Measurements from ENCODE around the gene THSD7B.
"Not testable (repeated sequence)": the region's sequence is repeated elsewhere in the genome, so short reads cannot be mapped to it uniquely, and the experiment has no call there.

THSD7B gene

DNA sequence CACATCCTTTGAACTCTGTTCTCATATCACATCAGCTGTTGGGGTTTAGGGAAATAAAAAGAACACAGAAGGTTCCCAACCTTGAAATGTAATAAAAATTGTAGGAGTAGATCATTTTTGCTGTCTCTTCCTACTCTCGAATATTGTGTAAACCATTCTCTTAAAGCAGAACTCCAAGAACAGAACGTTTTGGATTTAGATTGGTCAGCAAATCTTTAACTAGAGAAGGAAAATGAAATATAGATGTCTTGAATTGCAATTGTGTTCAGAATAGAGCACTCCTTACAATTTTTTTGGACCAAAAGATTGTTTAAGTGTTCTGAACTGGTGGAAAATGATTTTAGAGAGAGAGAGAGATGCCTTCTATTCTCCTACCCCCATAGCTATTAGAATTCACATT is 23.9 kb upstream of the THSD7B start:
- DNase-seq (ENCODE audit: low spot score) = no peak
- TF ChIP-seq, protein P1, sequence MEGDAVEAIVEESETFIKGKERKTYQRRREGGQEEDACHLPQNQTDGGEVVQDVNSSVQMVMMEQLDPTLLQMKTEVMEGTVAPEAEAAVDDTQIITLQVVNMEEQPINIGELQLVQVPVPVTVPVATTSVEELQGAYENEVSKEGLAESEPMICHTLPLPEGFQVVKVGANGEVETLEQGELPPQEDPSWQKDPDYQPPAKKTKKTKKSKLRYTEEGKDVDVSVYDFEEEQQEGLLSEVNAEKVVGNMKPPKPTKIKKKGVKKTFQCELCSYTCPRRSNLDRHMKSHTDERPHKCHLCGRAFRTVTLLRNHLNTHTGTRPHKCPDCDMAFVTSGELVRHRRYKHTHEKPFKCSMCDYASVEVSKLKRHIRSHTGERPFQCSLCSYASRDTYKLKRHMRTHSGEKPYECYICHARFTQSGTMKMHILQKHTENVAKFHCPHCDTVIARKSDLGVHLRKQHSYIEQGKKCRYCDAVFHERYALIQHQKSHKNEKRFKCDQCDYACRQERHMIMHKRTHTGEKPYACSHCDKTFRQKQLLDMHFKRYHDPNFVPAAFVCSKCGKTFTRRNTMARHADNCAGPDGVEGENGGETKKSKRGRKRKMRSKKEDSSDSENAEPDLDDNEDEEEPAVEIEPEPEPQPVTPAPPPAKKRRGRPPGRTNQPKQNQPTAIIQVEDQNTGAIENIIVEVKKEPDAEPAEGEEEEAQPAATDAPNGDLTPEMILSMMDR (IDR thresholded peaks at IDR 0.05; ENCODE audit: borderline replicate concordance, control extremely low read depth, extremely low read depth, insufficient read depth, missing control alignments) = no peak
- in situ Hi-C loops (cut with MboI; ENCODE audit: low sequenced_read_pairs, unreplicated experiment) = no loop called here

DNA sequence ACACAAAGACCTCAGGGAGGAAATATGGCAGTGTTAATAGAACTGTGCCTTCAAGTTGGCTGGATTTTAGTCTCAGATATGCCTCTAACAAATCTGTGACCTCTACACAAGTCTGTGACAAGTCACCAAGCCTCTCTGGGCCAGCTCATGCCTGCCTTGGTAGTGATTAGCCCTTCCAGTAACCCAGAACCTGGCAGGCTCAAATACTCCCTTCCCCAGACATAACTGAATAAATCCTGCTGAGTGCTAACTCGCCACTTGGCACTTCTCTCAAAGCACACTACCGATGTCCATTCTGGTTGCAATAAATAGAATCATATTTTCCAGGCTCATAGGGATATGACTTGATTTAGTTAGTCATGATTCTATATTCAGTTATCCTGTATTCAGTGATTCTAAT is 15.3 kb upstream of the THSD7B start:
- in situ Hi-C loops (cut with MboI; ENCODE audit: low sequenced_read_pairs, unreplicated experiment) = no loop called here
- DNase-seq (ENCODE audit: low spot score) = no peak
- TF ChIP-seq, protein P1 (IDR thresholded peaks at IDR 0.05; ENCODE audit: borderline replicate concordance, control extremely low read depth, extremely low read depth, insufficient read depth, missing control alignments) = no peak

- no peak for DNase-seq (ENCODE audit: low spot score)
- in situ Hi-C loops (cut with MboI; ENCODE audit: low sequenced_read_pairs, unreplicated experiment) = no loop called here
- TF ChIP-seq, protein P1 (IDR thresholded peaks at IDR 0.05; ENCODE audit: borderline replicate concordance, control extremely low read depth, extremely low read depth, insufficient read depth, missing control alignments) = no peak
Observed at GRCh38 chr2:136751406-136751805, 13.9 kb upstream of the THSD7B start.

- DNase-seq (ENCODE audit: low spot score); in situ Hi-C loops (cut with MboI; ENCODE audit: low sequenced_read_pairs, unreplicated experiment): not testable (repeated sequence)
Observed at GRCh38 chr2:136758504-136758903, 6.8 kb upstream of the THSD7B start.

DNA sequence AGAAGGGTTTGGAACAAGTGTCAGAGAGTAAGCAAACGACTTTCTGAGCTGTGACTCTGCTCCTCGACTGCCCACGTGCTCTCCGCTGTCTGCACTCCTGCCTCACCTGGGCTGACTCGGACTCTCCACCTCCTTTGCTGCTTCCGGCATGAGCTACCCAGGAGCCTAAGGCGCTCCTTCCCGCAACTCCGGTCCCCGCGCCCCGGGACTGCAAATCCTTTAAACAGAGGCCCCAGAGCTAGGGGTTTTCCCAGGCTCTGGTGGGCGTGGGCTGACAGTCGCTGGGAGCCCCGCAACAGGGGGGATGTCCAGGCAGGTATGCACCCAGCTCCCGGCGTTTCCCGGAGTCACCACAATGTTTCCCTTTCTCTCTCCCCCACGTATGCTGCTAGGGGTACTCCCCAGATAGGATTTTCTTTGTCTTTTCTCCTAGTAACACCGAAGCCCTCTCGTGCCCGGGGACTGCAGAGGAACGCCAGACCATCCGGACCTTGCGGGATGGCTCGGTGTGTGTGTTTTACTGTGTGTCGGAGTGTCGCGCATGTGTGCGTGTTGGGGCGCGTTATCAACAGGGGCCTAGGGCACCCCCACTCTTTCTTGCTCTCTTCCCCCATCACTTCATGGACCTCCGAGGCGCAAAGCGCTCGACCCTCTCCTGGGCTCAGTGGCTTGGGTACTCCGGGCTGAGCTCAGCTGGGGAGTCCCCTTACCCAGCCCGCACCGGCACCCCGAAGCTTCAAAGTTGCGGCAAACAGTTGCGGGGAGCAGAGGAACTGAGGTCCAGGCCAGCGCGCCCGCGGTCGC is 691 bp upstream of the THSD7B start:
- DNase-seq (ENCODE audit: low spot score) = peak; percentile 32

GRCh38 chr2:136766073-136766404 is 694 bp downstream of the THSD7B start:
- in situ Hi-C loops (cut with MboI; ENCODE audit: low sequenced_read_pairs, unreplicated experiment) = no loop called here
- TF ChIP-seq, protein P1 (IDR thresholded peaks at IDR 0.05; ENCODE audit: borderline replicate concordance, control extremely low read depth, extremely low read depth, insufficient read depth, missing control alignments) = no peak
- no peak for DNase-seq (ENCODE audit: low spot score)

More for the DNA sequence above, 691 bp upstream of the THSD7B start:
- in situ Hi-C loops (cut with MboI; ENCODE audit: low sequenced_read_pairs, unreplicated experiment) = no loop called here
- TF ChIP-seq, protein P1 (IDR thresholded peaks at IDR 0.05; ENCODE audit: borderline replicate concordance, control extremely low read depth, extremely low read depth, insufficient read depth, missing control alignments) = no peak

DNA sequence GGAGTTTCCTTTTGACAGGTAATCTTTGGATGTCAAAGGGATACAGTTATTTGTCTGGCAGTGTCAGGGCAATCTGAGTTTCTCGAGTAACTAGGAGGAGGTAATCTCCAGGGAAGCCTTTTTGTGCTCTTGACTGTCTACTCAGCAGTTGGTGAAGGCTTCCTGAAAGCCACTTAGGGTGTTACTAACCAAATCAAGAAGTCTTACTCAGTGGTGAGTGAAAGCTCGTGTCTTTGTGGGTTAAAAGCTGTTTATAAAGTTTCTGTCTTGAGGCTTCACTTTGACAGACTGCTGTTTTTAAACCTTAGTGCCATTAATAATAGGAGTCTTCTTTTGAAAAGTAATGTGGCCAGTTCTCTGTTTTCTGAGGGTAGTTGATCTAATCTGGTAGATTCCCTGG is 1.7 kb downstream of the THSD7B start:
- TF ChIP-seq, protein P1 (IDR thresholded peaks at IDR 0.05; ENCODE audit: borderline replicate concordance, control extremely low read depth, extremely low read depth, insufficient read depth, missing control alignments) = no peak
- no peak for DNase-seq (ENCODE audit: low spot score)
- in situ Hi-C loops (cut with MboI; ENCODE audit: low sequenced_read_pairs, unreplicated experiment) = no loop called here

Data from GM13976 (cell line).